Activated T-cell treated with anti-CD3 and anti-CD28 coated beads for 4 hours (primary cell): ENCODE measurements around the gene SHISA5.
"Not testable (repeated sequence)": the region's sequence is repeated elsewhere in the genome, so short reads cannot be mapped to it uniquely, and the experiment has no call there.

ENCODE experiments used
- DNase-seq: peaks from one replicate; pipeline ENCODE4 v3.0.0-alpha.2; 2020

Gene SHISA5

DNA sequence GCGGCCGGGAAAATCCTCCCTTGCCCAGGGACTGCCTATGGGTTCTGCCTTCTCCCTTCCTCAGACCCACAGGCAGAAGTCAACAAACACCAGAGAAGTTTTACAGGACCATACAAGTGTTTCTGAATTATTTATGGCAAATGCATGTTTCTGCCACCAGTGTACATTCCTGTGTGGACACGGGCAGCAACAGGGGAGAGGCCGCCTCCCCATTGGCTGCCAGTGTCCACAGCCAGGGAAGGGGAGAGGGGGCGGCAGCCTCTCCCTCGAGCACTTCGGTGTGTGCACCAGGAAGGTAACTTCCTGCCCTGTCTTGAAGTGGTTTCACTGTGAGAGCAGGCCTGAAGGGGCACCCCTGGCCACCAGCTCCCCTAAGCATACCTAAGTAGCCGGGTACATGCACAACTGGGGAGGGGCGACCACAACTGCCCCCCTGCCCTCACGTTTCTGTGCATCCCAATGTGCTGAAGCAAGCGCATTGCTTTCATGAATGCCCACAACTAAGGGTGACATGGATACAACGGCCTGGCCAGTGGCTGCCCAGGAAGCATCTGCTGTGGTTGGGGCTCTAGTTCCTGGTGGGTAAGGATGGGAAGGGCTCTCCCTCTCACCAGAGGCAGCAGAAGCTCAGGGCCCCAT lies 14.8 kb upstream of the SHISA5 start:
- DNase-seq: no peak

DNA sequence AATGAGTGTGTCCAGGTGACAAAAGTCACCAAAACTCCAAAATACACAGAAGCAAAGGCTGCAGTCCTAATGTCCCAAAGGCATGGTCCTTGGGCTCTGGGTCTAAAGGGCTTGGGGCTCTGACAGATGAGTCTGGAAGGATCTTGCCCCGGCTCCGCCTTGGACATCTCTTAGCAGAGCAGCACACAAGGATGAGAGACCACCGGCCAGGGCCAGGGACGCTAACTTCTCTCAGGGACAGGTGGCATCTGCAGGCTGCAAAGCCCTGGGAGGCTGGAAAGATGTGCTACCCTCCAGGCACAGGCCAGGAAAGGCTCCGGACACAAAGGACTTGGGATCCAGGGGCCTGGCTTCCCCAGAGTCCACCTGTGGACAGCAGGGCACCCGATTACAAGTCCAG lies 14.1 kb upstream of the SHISA5 start:
- no peak for DNase-seq

DNA sequence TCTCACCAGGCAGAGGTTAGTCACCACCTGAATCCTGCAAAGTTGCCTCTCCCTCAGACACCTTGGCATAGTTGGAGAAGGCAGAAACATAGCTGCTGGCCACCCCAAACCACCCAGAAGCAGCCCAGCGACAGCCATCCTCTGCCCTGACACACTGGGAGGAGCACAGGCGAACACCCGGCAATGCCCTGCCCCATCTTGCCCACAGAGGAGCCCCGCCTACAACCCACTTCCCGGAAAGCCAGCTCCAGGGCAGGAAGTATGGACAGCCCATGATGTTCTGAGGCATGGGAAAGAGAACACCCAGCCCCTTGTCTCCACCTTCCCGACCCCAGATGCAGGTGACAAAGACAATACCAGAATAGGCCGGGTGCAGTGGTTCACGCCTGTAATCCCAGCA lies 12.6 kb upstream of the SHISA5 start:
- no peak for DNase-seq

DNA sequence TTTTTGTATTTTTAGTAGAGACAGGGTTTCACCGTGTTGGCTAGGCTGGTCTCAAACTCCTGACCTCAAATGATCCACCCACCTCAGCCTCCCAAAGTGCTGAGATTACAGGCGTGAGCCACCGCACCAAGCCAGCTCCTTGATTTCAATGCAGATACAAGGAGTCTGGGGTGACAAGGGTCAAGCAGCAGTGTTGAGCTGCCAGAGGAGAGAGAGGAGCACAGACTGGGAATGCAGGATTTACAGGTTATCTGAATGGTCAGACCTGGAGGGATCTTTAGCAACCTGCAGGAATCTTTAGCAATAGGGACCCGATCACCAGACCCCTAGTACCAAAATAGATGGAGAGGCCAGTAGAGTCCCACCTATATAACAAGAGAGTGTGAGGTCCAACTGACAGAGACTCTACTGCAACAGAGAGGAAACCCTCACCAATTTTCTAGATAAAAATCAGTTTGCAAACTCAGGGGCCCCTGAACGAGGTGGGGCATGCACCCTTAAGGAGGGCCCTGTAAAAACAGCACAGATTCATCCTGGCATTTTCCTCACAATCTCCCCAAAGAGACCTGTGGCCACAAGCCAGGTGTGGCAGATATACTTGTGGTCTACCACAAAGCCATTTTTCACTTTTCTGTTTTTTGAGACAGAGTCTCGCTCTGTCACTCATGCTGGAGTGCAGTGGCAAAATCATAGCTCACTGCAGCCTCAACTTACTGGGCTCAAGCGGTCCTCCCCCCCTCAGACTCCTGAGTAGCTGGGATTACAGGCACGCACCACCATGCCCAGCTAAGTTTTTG lies 10.7 kb upstream of the SHISA5 start:
- no peak for DNase-seq

DNA sequence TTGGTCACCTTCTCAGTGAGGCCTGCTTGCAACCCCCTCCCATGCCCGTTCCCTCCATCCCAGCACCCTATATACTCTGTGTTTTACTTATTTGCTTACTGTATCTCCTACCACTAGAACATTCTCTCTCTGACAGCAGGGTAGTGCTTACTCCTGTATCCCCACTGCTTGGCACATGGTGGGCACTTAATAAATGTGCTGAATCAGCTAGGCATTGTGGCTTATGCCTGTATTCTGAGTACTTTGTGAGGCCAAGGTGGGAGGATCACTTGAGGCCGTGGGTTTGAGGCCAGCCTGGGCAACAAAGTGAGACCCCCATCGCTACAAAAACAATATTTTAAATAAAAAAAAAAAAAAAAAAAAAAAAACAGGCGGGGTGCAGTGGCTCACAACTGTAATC lies 7.6 kb upstream of the SHISA5 start:
- DNase-seq: no peak

DNA sequence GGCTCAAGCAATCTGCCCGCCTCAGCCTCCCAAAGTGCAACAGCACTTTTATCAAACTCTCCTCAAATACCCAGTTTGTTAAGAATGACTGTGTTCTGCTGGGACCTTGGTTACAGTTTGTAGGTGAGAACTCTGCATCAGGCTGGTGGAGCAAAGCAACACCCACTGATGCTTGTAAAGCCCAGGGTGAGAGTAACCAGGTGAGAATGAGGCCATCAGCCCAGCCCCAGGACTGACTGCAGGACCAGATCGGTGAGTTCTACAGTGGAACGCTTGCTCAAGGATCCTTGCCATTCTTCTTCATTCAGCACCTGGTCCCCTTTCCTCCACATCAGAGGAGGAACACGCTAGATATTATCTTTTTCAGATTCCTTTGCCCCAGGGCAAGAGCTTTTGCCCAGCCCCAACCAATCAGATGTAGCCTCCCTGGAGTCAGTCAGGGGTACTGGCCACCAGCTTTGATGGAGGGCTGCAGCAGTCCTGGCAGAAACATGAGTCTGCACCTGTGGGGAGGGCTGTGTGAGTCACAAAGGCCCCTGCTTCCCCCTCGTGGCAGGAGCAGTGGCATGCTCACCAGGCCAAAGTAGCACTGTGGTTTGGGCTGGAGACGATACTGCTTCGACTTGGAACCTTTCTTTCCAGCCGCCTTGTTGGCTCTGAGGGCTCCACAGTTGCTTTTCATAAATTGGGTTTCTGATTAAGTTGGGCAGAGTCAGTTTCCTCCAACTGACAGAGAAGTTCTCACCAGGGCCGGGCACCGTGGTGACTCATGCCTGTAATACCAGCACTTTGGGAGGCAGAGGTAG lies 3.5 kb upstream of the SHISA5 start:
- peak; percentile 61 for DNase-seq

DNA sequence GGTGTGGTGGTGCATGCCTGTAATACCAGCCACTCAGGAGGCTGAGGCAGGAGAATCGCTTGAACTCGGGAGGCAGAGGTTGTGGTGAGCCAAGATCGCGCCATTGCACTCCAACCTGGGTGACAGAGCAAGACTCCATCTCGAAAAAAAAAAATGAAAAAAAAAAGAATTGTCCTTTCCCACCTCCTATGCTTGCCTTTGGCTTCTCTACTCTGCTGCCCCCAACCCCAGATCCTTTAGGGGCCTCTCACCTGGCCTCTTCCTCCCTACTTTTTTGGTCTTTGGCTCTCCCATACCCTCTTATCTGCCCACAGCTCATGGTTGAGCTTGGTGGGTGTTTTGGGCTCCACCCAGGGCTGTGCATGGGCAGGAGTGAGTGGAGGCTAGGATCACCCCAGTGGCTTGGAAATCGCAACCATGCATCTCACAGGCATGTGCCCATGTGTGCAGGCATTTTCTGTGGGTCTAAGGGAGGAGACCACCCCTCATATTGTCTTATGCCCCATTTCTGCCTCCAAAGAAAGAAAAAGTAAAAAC lies 2.1 kb upstream of the SHISA5 start:
- no peak for DNase-seq

DNA sequence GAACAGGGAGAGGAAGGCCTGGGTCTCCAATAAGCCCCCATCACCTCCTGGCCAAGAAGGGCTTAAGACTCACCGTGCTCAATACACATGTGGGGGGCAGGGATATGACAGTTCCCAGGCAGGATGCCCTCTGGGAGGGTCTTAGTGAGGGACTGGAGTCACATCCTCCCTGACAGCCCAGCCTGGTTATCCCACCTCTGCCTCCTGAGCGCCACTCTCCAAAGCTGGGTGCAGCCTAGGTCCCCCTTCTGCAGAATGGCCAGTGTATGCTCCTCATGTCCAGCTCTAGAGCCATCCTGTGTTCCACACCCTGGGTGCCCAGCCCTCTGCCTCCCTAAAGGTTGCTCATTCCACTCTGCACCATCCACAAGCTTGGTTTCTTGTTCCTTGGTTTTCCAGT lies 1.2 kb upstream of the SHISA5 start:
- no peak for DNase-seq

DNA sequence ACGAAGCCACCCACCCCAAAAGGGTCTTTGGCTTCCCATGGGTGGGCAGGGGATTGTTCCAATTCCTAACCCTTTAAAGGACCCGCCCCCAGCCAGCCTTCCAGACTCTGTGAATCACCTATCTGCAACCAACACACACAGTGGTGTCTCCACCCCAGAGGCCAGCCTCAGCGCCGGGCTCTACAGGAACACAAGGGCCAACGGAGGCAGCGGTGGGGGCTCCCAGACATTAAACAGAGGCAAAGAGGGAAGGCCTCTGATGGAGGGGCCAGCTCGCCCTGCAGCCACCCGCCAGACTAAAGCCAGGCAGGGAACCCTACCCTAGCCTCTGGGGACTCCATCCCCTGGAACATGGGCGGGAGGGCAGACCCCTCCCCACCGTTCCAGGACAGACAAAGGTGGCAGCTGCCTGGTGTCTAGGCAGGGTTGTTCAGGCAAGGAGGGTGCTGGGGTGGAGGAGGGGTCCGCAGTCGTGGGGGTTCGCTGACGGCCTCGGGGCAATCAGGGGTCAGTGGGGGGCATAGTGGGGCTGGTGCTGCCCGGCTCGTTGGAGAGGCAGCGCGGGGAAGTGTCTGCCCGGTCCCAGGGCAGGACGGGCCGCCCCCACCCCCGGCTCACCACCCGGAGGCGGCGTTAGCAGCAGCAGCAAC lies 448 bp downstream of the SHISA5 start:
- DNase-seq: no peak

DNA sequence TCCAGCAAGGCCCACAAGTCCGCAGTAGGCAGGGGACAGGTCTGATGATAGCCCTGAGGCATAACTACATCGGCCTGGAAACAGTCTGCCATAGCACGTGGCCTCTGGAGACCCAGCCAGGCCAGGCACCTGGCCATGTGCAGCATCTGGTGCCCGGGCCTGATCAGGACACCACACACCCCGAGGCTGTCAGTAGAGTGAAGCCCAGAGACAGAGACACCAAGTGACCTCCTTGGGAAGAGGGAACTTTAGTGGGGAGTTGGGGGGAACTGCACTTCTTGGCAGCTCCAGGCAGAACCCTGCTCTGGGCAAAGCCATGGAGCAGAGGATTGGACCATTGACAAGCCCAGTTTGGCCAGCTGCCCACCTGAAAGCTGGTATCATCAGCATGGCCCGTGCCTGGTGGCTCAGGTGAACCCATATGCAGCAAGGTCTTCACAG lies 1.2 kb downstream of the SHISA5 start:
- no peak for DNase-seq

DNA sequence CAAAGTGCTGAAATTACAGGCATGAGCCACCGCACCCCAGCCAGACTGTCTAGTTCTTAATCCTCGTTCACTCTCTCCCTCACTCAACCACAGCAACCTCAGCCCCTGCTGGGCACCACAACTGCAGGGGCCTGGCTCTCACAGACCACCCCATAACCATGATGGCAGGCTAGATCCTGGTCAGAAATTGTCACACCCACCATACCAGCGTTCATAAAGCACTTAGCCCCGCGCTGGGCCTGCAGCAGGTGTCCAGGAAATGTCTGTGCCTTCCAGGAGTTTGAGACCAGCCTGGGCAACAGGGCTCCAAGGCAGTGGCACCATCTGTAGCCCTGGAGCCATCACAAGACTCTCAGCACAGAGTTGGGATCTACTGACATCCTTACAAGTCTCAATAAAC lies 1.9 kb downstream of the SHISA5 start:
- DNase-seq: no peak

DNA sequence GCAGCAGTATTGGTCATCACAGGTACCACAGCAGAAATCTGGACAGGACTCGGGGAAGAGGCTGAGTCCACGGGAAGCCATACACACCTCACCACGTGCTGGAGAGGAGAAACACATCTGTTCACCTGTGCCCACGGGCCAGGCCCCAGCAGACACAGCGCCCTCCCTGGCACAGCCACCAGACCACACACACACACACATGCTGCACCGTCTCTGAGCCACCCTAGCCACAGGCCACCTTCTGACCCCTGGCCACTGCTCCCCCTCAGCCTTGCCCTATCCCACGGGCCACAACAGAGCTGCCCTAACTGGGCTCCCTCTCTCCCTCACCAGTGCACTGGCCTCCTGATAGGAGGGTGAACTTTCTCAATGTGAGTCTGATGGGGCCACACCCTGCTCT lies 2.8 kb downstream of the SHISA5 start:
- no peak for DNase-seq

DNA sequence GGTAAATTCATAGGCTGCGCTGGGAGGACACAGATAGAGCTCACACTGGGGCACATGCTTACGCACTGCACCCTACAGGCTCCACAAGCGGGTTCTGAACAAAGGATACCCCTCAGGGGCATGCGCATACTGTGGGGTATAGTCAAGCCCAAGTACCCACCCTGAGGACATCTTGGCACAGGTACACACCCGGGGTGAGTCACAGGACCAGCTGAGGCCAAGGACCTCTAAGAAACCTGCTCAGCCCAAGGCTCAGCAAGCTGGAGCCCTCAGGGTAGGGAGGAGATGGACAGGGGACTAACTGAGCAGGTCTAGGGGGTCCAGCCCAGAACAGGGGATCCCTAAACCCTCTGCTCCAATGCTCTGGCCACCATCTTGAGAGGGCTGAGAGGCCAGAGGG lies 3.3 kb downstream of the SHISA5 start:
- no peak for DNase-seq

DNA sequence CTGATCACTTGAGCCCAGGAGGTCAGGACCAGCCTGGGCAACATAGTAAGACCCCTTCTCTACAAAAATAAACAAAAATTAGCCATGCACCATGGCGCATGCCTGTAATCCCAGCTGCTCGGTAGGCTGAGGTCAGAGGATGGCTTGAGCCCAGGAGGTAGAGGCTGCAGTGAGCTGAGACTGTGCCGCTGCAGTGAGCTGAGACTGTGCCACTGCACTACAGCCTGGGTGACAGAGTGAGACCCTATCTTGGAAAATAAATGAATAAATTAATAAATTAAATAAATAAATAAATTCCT lies 10.8 kb downstream of the SHISA5 start:
- no peak for DNase-seq

DNA sequence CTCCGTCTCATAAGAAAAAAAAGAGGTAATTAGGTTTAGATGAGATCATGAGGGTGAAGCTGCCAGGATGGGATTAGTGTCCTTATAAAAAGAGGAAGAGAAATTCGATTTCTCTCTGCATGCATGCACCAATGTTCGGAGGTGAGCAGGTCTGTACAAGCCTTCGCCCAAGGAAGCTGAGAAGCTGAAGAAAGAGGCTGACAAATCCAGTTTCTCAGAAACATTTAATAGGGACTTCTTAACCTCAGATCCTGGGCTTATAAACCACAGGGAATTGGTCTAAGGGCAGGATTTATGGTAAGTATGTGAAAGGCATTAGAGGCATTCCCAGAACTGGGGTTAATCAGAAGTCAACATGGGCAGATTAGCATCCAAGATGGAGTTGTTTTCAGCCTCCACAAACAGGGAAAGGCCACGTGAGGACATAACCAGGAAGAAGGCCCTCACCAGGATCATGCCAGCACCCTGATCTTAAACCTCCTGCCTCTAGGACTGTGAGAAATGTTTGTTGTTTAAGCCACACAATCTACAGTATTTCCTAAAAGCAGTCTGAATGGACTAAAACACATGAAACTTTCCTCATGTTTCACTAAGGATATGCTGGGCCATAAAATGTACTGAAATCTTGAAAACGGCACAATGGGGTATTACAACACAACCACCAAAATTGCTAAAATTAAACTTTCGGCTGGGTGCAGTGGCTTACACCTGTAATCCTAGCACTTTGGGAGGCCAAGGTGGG lies 11.3 kb downstream of the SHISA5 start:
- DNase-seq: no peak

DNA sequence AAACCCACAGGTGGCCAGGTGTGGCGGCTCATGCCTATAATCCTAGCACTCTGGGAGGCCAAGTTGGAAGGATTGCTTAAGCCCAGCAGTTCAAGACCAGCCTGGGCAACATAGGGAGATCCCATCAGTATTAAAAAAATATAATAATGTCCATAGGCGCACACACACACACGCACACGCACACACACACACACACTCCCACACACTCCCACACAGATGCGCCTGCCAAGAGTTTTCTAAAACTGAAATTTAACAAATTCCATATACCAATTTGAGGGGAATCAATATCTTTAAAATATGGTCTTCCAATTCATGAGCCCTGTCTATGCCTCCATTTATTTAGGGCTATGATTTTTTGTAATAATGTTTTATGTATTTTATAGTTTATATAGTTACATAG lies 17.0 kb downstream of the SHISA5 start:
- DNase-seq: no peak

DNA sequence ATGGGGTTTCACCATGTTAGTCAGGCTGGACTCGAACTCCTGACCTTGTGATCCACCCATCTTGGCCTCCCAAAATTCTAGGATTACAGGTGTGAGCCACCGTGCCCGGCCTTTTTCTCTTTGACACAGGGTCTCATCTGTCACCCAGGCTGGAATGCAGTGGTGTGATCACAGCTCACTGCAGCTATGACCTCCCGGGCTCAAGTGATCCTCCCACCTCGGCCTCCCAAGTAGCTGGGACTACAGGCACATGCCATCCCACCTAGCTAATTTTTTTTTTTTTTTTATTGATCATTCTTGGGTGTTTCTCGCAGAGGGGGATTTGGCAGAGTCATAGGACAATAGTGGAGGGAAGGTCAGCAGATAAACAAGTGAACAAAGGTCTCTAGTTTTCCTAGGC lies 21.2 kb downstream of the SHISA5 start:
- DNase-seq: not testable (repeated sequence)

DNA sequence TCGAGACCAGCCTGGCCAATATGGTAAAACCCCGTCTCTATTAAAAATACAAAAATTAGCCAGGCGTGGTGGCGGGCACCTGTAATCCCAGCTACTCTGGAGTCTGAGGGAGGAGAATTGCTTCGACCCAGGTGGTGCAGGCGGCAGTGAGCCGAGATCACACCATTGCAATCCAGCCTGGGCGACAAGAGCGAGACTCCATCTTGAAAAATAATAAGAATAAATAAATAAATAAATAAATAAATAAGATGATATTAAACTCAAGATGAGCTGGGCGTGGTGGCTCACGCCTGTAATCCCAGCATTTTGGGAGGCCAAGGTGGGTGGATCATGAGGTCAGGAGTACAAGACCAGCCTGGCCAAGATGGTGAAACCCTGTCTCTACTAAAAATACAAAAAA lies 23.1 kb downstream of the SHISA5 start:
- DNase-seq: not testable (repeated sequence)

DNA sequence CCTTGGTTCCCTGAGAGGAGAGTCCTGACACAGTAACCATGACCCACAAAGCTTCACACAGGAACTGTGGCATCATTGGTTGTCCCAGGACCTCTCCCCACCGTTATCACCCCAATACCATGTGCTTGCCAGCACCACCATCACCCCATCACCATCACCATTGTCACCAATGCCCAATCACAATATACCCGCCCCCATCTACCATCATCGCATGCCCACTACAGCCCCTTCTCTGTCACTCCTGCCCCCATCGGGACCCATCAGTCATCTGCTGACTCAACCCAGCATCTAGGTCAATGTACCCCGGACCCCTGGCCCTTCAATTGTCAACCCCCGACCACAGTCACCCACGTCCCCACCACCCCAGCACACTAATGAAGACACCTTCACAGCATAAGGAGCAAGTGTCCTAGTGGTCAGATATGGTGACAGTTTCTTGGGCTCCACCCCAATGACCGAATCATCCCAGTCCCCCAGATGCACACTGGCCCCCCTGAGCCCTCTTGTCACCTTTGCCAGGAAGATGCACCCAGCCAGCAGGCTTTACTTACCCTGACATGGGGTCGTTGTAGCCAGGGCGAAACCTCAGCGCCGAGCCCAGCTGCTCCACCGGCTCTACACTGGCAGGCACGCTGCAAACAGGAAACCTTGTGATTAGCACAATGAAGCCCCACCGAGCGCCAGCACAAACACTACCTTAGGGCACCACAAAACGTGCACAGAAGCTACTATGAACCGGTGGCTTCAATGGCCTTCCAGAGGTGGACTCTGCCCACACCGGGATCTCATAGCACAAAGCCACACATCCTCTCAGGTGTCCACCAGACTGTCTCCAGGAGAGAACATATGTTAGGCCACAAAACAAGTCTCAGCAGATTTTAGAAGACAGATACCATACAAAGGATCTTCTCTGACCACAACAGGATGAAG lies 25.1 kb downstream of the SHISA5 start:
- DNase-seq: no peak

DNA sequence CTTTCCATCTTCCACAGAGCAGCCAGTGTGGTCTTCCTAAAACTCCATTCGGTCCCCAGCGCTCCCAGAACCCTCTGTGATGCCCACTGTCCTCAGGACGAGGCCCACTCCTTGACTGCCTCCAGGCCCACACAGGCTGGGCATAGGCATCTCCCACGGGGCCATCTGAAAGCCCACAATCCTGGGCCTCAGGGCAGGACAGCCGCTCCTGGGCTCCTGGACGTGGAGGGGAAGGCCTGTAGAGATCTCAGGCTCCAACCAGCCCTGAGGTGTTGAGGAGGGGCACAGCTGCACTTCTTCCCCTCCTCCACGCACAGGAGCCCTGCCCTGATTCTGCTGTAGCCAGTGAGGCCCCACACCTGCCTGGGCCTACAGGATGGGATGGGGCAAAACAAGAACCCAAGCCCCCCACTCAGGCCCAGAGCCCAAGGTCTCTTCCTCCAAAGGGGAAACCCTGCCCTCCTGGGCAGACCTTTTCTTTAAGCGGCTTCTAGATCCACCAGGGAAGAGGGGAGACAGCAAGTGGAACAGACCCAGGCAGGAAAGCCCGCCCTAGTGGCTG lies 25.9 kb downstream of the SHISA5 start:
- no peak for DNase-seq

DNA sequence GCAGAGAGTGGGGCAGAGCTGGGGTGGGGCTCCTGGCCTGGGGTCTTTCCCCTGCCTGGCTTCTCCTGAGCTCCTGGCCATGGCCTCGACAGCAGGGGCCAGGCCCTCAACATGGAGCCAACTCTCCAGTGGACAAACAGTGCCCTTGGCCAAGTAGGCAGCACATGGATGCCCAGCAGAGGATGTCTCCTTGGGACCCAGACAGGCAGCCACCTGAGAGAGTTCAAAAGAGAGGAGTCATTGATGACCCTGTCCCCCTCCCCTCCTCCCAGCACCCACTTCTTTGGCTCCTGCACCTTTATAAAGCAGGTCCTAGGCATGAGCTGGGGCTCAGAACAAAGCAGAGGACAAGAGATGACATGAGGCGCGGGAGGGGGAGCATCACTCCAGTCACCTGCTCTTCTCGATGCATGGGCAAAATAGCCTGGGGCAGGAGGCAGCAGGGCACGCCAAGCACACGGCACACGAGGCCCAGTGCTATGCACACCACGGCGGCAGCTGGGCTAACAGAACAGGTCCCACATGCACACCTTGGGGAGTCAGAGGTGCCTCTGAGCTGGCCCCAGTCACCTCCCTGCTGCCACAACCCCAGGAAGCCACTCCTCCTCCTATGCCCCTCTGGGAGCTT lies 27.4 kb downstream of the SHISA5 start:
- DNase-seq: no peak
